ENCODE results near the gene RGS7.

The RGS7 gene

GRCh38 chr1:241079047-241079446, 278.0 kb downstream of the RGS7 start:
- no peak overlapping the region for H3K4me3 ChIP-seq (ENCODE audit: low read depth, low read length)
- in situ Hi-C loops (cut with HindIII; ENCODE audit: low sequenced_read_pairs), result no loop called here
- DNase-seq (ENCODE audit: low read depth), result no peak
- TF ChIP-seq, protein P1, sequence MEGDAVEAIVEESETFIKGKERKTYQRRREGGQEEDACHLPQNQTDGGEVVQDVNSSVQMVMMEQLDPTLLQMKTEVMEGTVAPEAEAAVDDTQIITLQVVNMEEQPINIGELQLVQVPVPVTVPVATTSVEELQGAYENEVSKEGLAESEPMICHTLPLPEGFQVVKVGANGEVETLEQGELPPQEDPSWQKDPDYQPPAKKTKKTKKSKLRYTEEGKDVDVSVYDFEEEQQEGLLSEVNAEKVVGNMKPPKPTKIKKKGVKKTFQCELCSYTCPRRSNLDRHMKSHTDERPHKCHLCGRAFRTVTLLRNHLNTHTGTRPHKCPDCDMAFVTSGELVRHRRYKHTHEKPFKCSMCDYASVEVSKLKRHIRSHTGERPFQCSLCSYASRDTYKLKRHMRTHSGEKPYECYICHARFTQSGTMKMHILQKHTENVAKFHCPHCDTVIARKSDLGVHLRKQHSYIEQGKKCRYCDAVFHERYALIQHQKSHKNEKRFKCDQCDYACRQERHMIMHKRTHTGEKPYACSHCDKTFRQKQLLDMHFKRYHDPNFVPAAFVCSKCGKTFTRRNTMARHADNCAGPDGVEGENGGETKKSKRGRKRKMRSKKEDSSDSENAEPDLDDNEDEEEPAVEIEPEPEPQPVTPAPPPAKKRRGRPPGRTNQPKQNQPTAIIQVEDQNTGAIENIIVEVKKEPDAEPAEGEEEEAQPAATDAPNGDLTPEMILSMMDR (IDR thresholded peaks at IDR 0.05; ENCODE audit: low read depth, low read length, missing control alignments), result no peak

- no peak for DNase-seq (ENCODE audit: low read depth)
- H3K4me3 ChIP-seq (ENCODE audit: low read depth, low read length), result no peak overlapping the region
- in situ Hi-C loops (cut with HindIII; ENCODE audit: low sequenced_read_pairs), result no loop called here
- TF ChIP-seq, protein P1 (IDR thresholded peaks at IDR 0.05; ENCODE audit: low read depth, low read length, missing control alignments), result no peak
Measured at GRCh38 chr1:241077386-241078147, 279.4 kb downstream of the RGS7 start.

DNA sequence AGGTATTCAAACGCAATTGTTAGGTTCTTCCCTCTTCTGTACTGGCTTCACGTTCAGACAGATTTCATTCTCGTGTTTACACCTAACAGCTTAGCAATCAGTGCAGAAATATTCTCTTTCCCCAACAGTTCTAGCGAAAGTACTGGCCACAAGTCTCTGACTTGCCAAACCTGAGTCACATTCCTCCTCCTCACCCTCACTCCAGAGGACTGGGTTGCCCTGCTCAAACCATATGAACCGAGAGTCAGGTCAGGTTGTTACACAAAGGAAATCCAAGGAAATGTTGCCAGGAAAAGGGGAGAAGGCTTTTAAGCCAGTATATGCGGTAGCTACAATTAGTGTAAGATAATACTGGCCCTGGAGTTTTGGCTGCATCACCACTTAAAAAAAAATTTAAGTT, 282.5 kb downstream of the RGS7 start:
- TF ChIP-seq, protein P1 (IDR thresholded peaks at IDR 0.05; ENCODE audit: low read depth, low read length, missing control alignments), result no peak
- DNase-seq (ENCODE audit: low read depth), result peak; percentile 36
- no peak overlapping the region for H3K4me3 ChIP-seq (ENCODE audit: low read depth, low read length)
- in situ Hi-C loops (cut with HindIII; ENCODE audit: low sequenced_read_pairs), result no loop called here

GRCh38 chr1:241068359-241068758, 288.6 kb downstream of the RGS7 start:
- H3K4me3 ChIP-seq (ENCODE audit: low read depth, low read length), result no peak overlapping the region
- TF ChIP-seq, protein P1 (IDR thresholded peaks at IDR 0.05; ENCODE audit: low read depth, low read length, missing control alignments), result no peak
- no peak for DNase-seq (ENCODE audit: low read depth)
- in situ Hi-C loops (cut with HindIII; ENCODE audit: low sequenced_read_pairs), result no loop called here

- DNase-seq (ENCODE audit: low read depth), result no peak
- TF ChIP-seq, protein P1 (IDR thresholded peaks at IDR 0.05; ENCODE audit: low read depth, low read length, missing control alignments), result no peak
- in situ Hi-C loops (cut with HindIII; ENCODE audit: low sequenced_read_pairs), result no loop called here
- H3K4me3 ChIP-seq (ENCODE audit: low read depth, low read length), result no peak overlapping the region
Measured at GRCh38 chr1:241063276-241063675, 293.7 kb downstream of the RGS7 start.

GRCh38 chr1:241061062-241061461, 295.9 kb downstream of the RGS7 start:
- no peak overlapping the region for H3K4me3 ChIP-seq (ENCODE audit: low read depth, low read length)
- TF ChIP-seq, protein P1 (IDR thresholded peaks at IDR 0.05; ENCODE audit: low read depth, low read length, missing control alignments), result no peak
- in situ Hi-C loops (cut with HindIII; ENCODE audit: low sequenced_read_pairs), result no loop called here
- no peak for DNase-seq (ENCODE audit: low read depth)

Data from astrocyte of the cerebellum (primary cell).